Activated T-cell treated with anti-CD3 and anti-CD28 coated beads, Interleukin-2, amount 50 U/mL, for 4 hours (primary cell): ENCODE data around the gene WFS1. TPM values are rescaled to one million over a fixed set of nuclear protein-coding genes. Genes with fewer than 3 reads are reported as not detected.

Experiments
- ATAC-seq, 2 donors: fragments of 200-7000 bp; cut with Tn5 transposase; one replicate each; pipeline ENCODE4 v1.10.0; 2021
- DNase-seq: peaks from one replicate; pipeline ENCODE4 v3.0.0-alpha.2; 2020
- H3K27me3 Mint-ChIP-seq: one replicate; pipeline ENCODE4 v1.8.0; 2021; ENCODE audit warnings: low read depth, mixed read lengths
- H3K36me3 Mint-ChIP-seq: one replicate; pipeline ENCODE4 v1.8.0; 2022; ENCODE audit warnings: mixed read lengths; ENCODE audit not compliant: insufficient read depth
- H3K4me1 Mint-ChIP-seq: one replicate; pipeline ENCODE4 v1.8.0; 2021; ENCODE audit warnings: low read depth, mixed read lengths
- H3K4me3 Mint-ChIP-seq: one replicate; pipeline ENCODE4 v1.8.0; 2021; ENCODE audit warnings: mild to moderate bottlenecking, moderate library complexity, mixed read lengths
- H3K9me3 Mint-ChIP-seq: one replicate; pipeline ENCODE4 v1.8.0; 2021; ENCODE audit warnings: mixed read lengths
- total RNA-seq, 3 donors: library from RNA; stranded (reverse); gene quantifications; one replicate each; pipeline ENCODE4 v1.2.1, GENCODE V29; 2021

The WFS1 gene
- total RNA-seq, 3 donors from 2014 or later, result 7.0 to 7.7 (median 7.3) TPM

DNA sequence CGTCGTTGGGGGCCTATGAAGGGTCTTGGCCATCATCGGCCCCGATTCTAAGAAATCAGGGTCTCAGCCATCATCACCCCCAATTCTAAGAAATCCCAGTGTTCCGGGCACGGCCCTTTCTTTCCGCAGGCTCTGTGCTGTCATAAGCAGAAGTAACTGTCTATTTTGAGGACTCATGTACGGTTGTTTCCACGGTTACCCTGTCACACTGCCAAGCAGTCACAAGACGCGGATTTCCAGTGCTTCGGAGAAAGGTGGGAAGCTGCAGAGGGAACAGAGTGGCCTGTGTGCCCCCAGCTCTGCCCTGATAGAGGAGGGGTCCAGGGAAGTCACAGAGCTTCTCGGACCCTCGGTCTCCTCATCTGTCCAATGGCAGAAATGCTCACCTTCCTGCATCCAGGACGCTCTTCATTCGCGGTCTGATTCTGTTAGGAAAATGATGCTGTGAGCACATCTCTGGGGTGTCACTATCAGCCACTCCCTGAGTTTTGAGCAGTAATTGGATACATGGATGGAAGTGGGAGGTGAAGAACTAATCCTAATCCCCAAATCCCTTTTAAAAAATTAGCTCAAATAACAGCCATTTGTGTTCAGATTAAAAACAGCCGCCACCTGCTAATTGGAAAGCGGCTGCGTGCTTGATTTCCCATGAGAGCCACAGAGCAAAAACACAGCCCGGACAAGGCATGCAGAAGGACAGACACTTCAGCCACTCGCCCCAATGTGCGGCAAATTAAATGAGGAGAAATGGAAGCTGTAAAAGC, 73.1 kb downstream of the WFS1 start:
- no peak for DNase-seq
- peaks cover 15% of the 10 kb centered on the region for H3K4me1 Mint-ChIP-seq
- H3K4me3 Mint-ChIP-seq, result no peak overlapping the region
- H3K27me3 Mint-ChIP-seq, result peaks cover 29% of the 10 kb centered on the region
- H3K9me3 Mint-ChIP-seq, result no peaks in the 10 kb centered on the region
- no peaks in the 10 kb centered on the region for H3K36me3 Mint-ChIP-seq
- ATAC-seq, result no peak

DNA sequence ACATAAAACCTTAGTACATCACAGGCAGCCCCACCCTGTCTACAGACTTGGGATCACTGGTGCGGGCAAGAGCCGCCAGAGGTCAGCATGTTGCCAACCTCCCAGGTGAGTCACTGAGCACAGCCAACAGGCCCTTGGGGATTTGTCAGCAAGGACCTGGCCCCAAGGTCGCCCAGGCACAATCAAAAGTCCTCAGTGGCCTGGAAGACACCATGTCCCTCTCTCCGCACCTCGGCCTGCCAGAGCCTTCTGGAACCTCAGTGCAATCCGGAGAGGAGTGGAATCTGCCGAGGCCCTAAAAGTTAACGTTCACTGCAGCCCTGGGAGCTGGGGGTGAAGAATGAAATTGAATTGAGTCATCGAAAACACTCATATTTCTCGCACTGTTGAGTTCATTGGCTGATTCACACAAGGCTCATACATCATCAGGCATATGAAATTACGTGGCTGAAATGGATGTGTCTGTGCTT, 74.3 kb downstream of the WFS1 start:
- ATAC-seq (no peak), DNase-seq (no peak)
- no peaks in the 10 kb centered on the region for H3K36me3 Mint-ChIP-seq

DNA sequence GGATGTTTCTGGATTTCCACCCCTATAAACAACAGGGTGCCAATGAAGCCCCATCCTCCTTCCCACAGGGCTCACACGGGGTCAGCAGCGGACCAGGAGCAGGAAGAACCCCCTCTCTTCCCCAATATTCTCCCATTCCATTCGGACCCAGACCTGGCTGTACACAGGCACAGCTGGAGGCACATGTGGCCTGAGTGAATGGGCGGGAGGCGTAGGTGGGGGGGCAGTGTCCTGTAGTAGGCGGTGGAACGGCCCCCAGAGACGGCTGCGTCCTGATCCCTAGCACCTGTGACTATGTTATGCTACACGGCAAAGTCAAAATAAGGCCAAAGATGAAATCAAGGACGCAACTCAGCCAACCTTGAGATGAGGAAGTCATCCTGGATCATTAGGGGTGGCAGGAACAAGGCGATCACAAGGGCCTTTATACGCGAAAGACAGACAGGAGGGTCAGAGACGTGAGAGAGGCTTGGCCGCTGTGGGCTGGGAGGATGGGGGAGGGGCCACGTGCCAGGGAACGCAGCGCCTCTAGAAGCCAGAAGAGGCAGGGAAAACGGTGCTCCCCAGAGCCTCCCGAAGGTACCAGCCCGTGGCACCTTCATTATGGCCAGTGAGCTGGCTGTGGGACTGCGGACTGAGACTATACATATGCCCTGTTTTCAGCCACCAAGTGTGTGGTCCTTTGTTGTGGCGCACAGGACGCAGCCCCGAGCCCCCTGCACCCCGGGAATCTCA, 75.6 kb downstream of the WFS1 start:
- Mint-ChIP-seq H3K4me3 (no peak overlapping the region), H3K9me3 (no peaks in the 10 kb centered on the region), H3K27me3 (peaks cover 17% of the 10 kb centered on the region), H3K4me1 (no peaks in the 10 kb centered on the region), H3K36me3 (no peaks in the 10 kb centered on the region)
- DNase-seq (no peak), ATAC-seq (no peak)

More for the DNA sequence above, 74.3 kb downstream of the WFS1 start:
- H3K4me3 Mint-ChIP-seq, result no peak overlapping the region
- peaks cover 3% of the 10 kb centered on the region for H3K4me1 Mint-ChIP-seq
- H3K9me3 Mint-ChIP-seq, result no peaks in the 10 kb centered on the region
- peaks cover 26% of the 10 kb centered on the region for H3K27me3 Mint-ChIP-seq

DNA sequence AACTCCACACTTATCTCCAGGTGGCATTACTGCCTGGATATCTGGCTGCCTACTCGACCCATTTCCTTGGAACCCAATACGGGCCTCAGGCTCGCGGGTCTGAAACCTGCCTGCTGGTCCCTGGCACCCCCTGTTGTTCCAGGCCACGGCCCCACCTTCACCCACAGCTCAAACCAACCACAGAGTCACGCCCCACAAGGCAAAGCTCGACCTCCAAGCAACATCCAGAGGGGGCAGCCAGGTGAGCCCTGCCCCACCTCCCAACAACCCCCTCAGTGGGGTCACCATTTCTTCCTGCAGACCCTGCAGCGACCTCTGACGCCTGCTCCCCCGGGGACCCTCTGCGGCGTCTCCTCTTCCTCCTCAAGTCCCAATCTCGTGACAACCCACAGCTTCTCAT, 76.2 kb downstream of the WFS1 start:
- no peaks in the 10 kb centered on the region for H3K36me3 Mint-ChIP-seq
- no peaks in the 10 kb centered on the region for H3K4me1 Mint-ChIP-seq
- no peaks in the 10 kb centered on the region for H3K9me3 Mint-ChIP-seq
- H3K4me3 Mint-ChIP-seq, result no peak overlapping the region
- H3K27me3 Mint-ChIP-seq, result peaks cover 17% of the 10 kb centered on the region
- no peak for DNase-seq
- ATAC-seq, result no peak

DNA sequence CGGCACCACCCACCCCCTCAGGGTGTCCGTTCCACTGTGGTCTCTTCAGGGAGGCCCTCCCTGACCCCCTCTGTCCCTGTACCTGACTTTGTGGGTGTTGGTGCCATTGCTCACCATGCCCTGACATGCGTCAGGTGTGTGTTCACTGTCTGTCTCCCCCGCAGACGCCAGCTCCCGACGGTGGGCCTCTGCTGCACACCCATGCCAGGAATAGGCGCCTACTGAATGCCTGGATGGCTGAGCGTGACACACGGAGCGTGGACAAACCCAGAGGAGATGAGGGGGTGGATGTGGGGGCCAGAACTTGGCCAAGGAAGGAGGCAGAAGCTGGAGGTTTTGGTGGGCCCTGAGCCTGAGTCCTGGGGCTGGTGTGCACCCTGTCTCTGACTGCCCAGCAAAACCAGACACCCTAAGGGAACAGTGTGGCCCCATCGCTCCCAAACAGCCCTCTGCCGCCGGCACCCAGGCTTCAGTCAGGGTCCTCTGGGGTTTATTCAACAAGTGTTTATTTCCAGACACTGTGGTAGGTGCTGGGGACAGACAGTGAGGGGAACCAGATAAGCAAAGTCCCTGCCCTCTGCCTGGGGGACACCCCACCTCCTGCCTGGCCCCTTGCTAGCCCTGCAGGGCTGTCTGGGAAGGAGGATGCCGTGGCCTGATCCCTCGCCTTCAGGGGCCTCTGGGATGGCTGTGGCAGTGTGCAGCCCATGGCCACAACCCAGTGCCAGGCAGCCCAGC, 76.9 kb downstream of the WFS1 start:
- ATAC-seq, result no peak
- no peaks in the 10 kb centered on the region for H3K4me1 Mint-ChIP-seq

DNA sequence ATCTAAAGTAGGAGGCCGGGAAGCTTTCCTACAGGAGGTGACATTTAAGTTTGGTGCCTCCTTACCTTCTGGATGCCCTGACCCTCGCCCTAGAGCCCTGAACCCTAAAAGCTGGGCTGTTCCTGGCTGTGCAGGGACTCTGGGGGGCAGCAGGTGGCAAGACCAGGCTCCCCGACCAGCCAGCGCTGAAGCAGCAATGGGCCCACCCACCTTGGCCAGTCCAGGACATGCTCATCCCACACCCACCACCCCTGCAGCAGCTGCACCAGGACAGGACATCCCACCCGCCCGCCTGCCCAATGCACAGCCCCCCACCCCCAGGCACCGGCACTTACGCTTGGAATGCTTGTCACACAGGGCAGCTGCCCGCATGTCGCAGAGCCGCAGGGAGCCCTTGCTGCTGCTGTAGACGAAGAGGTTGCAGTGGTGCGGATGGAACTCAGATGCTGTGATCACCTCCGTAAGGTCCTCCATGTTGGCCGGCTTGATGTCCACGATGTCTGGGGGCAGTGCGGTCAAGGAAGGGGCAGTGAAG, 77.9 kb downstream of the WFS1 start:
- Mint-ChIP-seq H3K4me3 (no peak overlapping the region), H3K4me1 (no peaks in the 10 kb centered on the region), H3K9me3 (no peaks in the 10 kb centered on the region), H3K36me3 (no peaks in the 10 kb centered on the region), H3K27me3 (peaks cover 25% of the 10 kb centered on the region)
- DNase-seq, result no peak
- ATAC-seq, result no peak

More for the DNA sequence above, 76.9 kb downstream of the WFS1 start:
- no peak for DNase-seq
- Mint-ChIP-seq H3K4me3 (no peak overlapping the region), H3K36me3 (no peaks in the 10 kb centered on the region), H3K9me3 (no peaks in the 10 kb centered on the region), H3K27me3 (peaks cover 19% of the 10 kb centered on the region)

DNA sequence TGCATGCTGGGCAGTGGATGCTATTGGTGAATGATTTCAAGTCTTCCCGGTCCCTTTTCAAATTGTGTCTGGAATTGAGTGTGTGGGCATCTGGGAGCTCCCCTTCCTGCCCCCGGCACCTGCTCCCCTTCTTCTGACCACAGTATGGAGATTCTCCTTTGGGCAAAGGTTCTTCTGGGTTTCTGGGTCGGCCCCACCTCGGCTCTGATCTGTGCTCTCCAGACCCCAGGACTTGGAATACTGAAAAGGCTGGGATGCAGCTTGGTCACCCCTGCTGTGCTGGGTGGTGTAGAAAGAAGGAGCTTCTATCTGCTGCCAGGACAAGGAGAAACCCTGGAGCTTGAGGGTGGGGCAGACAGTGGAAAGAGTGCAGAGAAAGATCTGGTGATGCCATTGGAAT, 78.8 kb downstream of the WFS1 start:
- DNase-seq, result no peak
- peaks cover 26% of the 10 kb centered on the region for H3K27me3 Mint-ChIP-seq
- no peak for ATAC-seq
- H3K4me1 Mint-ChIP-seq, result no peaks in the 10 kb centered on the region
- no peaks in the 10 kb centered on the region for H3K36me3 Mint-ChIP-seq
- no peak overlapping the region for H3K4me3 Mint-ChIP-seq
- H3K9me3 Mint-ChIP-seq, result no peaks in the 10 kb centered on the region

DNA sequence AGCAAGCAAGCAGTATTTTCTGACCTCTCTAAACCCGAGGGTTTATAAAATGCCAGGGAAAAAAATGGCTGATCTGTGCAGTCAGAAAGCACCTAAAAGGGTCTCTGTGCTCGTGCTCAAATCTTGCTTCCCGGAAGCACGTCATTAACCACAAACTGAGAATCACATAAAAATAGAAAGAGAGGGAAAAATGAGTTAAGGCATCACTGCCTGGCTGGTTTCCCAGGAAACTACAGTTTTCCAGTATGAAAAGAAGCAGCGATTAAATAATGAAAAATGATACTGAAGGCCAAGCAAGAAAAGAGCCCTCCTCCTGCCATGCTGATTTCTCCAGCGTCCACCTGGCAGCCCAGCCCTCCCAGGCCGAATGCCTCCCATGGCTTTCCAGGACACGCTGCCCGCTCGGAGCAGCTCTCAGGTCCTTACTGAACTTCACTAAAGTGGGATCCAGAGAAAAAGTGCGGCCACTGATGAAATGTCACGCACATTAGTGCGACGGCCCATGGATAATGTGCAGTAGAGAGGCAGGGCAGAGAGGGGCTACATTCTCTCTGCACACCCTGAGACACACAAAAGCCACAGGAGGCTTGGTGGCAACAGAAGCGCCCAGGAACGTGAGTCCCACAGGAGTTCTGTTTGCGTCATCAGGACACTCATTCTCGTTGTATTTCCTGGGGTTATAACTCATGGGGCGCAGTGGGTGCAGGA, 80.4 kb downstream of the WFS1 start:
- no peaks in the 10 kb centered on the region for H3K36me3 Mint-ChIP-seq

DNA sequence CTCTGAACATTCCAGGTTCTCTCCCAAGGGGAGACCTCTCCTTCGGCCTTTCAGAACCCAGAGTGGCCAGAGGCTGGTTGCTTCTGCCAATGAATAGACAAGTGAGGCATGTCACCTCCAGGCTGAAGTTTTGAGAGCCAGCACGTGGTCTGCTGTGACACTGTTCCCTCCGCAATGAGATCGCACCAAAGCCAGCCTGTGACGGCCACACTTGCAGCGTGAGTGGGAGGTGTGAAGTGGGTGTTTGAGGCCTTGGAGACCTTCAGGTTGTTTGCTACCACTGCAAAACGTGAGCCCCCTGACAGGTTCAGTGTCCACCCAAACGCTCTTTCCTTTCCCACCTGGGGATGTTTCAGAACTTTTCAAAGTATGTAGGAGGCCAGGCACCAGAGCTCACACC, 81.0 kb downstream of the WFS1 start:
- H3K27me3 Mint-ChIP-seq, result peaks cover 36% of the 10 kb centered on the region
- no peaks in the 10 kb centered on the region for H3K4me1 Mint-ChIP-seq
- ATAC-seq (no peak), DNase-seq (no peak)
- no peaks in the 10 kb centered on the region for H3K36me3 Mint-ChIP-seq
- no peaks in the 10 kb centered on the region for H3K9me3 Mint-ChIP-seq
- H3K4me3 Mint-ChIP-seq, result no peak overlapping the region

More for the DNA sequence above, 80.4 kb downstream of the WFS1 start:
- no peaks in the 10 kb centered on the region for H3K9me3 Mint-ChIP-seq
- H3K4me3 Mint-ChIP-seq, result no peak overlapping the region
- H3K27me3 Mint-ChIP-seq, result peaks cover 33% of the 10 kb centered on the region
- H3K4me1 Mint-ChIP-seq, result no peaks in the 10 kb centered on the region
- no peak for ATAC-seq
- DNase-seq, result no peak

DNA sequence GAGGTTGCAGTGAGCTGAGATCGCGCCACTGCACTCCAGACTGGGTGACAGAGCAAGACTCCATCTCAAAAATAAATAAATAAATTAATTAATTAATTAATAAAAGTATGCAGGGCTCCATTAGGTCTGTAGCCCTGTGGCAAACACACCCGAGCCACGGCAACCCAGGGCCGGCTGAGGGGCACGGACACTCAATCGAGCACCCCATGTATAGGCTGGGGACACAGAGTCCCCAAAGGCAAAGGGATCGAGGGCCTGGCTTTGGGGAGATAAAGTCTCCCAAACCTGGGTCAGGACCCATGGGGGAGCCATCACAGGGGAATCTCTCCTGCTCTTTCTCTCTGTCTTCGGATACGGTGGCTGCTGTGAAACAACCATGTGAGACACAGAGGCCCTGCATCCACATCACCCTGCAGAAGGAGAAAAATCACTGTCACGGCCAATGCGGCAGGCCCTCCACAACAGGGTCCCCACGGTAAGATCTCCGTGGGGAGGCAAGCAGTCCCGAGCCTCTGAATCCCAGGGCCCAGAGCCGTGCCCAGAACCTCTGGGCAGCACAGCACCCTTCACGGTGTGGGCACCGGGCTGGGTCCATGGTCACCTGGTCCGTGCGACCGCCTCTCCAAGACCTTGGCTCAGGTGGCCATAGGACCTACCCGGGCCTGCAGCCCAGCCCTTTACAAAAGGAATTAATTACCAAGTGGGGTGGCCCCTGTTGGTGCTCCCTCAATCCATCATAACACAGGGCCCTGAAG, 81.8 kb downstream of the WFS1 start:
- no peaks in the 10 kb centered on the region for H3K4me1 Mint-ChIP-seq
- no peak overlapping the region for H3K4me3 Mint-ChIP-seq
- ATAC-seq (no peak), DNase-seq (no peak)
- H3K9me3 Mint-ChIP-seq, result no peaks in the 10 kb centered on the region
- peaks cover 37% of the 10 kb centered on the region for H3K27me3 Mint-ChIP-seq
- H3K36me3 Mint-ChIP-seq, result no peaks in the 10 kb centered on the region

DNA sequence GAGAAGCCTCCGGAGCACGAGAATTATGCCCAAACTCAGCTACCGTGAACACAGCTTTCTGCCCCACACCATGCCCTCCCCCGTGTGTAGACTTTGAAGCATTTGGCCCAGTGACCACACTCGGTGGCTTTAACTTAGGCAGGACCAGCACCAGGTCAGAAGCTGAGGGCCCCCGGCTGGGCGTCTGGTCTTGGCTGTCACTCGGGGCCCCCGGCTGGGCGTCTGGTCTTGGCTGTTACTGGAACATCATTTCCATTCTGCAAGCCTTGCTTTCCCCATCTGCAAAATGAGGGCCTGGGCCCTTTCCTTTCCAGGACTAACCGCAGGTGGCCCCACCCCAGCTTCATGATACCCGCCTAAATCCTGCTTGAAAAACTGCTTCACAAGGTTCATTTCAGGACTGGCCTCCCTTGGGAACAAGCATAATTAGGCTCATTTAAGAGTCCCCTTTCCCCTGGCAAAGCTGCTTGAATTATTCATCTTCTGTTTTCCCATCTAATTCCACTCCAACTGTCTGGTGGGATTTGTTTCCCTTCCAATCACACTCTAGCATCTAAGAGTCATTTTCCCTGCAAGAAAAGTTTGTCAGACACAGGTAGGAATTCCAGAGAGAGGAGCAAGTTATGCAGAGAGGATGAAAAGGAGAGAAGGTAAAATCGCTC, 82.5 kb downstream of the WFS1 start:
- ATAC-seq (no peak), DNase-seq (no peak)
- H3K36me3 Mint-ChIP-seq, result no peaks in the 10 kb centered on the region
- H3K9me3 Mint-ChIP-seq, result no peaks in the 10 kb centered on the region
- H3K4me3 Mint-ChIP-seq, result no peak overlapping the region
- H3K4me1 Mint-ChIP-seq, result no peaks in the 10 kb centered on the region
- peaks cover 37% of the 10 kb centered on the region for H3K27me3 Mint-ChIP-seq
